Hepatocyte (in vitro differentiated cells): ENCODE data around the gene HOXA6.

Experiments
- CTCF ChIP-seq: fragments of 200-600 bp; sonication (generic); IDR thresholded peaks from 2 replicates; pipeline ENCODE4 v1.5.1; 2016; ENCODE audit warnings: antibody characterized with exemption, mild to moderate bottlenecking; ENCODE audit not compliant: poor library complexity
- EZH2 ChIP-seq: fragments of 200-600 bp; sonication (generic); IDR thresholded peaks from 2 replicates; pipeline ENCODE4 v1.6.1; 2016; ENCODE audit warnings: antibody characterized with exemption, mild to moderate bottlenecking, borderline replicate concordance
- EZH2phosphoT487 ChIP-seq: fragments of 200-600 bp; sonication (generic); IDR thresholded peaks from one replicate; pipeline ENCODE4 v1.6.1; 2018; ENCODE audit warnings: antibody characterized with exemption, mild to moderate bottlenecking, low read depth, moderate library complexity; ENCODE audit not compliant: unreplicated experiment, severe bottlenecking

GRCh38 chr7:27185854-27186667 is 38.5 kb upstream of the HOXA6 start:
- TF ChIP-seq EZH2phosphoT487 (peak; percentile 10), CTCF (no peak), EZH2 (peak; percentile 60)
